AG08395 (cell line): ENCODE results near the gene PLXNA2.

Experiments
- DNase-seq: peaks from one replicate; pipeline ENCODE4 v3.0.0; 2012; ENCODE audit warnings: mixed read lengths, low spot score

Gene PLXNA2

GRCh38 chr1:208041505-208041904 is 202.7 kb downstream of the PLXNA2 start:
- DNase-seq: no peak

- no peak for DNase-seq
Observed at GRCh38 chr1:208040821-208041297, 203.3 kb downstream of the PLXNA2 start.

DNA sequence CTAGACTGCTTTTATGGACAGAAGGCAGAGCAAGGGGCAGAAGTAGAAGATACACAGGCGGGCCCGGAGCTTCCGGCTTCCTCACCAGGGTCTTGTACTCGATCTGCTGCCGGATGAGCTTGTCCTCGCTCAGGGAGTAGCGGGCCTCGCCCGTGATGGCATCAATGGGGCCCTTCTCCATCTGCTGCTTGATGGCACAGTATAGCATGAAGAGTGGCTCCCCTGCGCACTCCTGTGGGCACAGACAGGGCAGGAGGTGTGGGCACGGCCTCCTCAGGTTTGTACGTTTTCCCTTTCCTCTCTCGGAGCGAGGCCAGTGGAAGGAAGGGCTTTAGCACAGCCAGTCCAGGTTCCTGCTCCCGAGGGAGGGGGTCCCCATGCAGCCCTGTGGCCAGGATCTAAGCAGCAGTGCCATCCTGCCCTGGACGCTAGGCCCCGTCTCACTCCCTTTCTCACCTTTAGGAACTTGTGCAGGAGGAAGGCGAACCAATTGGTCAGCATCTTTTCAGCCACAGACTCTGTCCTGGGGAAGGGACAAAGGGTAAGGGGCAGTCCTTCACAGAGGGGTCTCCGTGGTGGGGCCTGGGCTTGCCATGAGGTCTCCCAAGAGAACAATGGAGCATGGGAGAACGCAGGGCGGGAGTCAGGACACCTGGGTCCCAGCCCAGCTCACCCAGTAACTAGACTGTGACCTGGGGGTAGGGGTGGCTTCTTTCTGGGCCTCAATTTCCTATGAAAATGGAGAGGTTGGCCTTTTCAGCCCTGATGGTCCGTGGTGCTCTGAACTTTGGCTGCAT is 204.4 kb downstream of the PLXNA2 start:
- no peak for DNase-seq

GRCh38 chr1:208038303-208038702 is 205.9 kb downstream of the PLXNA2 start:
- no peak for DNase-seq

DNA sequence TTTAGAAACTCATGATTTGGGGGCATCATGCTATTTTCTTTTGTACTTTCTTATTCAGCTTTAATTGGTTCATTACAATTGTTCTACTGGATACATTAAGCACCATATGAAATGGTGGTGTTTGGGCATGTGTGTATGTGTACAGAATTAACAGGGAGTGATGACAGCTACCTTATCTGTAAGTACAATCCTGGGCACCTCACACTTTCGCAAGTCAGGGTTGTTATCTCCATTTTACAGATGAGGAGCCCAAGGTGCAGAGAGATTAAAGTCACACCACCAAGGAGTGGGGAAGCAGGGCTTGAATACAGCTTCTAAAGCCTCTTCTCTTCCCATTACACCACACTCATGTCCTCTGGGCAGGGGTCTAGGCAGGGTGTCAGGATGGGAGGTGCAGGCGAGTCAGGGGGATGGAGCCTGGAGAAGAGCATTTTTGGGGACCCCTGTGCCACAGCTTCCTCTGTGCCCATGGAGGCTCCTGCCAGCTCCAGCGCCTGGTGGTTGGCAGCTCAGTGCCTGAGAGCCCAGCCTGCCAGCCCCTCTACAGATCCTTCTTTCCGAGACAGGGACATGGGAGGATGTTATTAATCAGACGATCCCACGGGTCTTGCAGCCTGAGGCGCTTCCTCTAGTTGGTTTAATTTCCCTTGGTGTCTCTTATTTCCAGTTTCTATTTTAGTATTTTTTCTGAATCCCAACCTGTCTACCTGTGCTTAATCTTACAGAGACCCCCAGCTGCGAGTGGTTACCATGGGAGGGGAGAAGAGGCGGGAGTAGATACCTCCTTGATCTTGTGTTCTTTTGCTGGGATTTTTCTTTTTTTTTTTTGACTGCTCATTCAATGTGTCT is 207.0 kb downstream of the PLXNA2 start:
- DNase-seq: no peak

DNA sequence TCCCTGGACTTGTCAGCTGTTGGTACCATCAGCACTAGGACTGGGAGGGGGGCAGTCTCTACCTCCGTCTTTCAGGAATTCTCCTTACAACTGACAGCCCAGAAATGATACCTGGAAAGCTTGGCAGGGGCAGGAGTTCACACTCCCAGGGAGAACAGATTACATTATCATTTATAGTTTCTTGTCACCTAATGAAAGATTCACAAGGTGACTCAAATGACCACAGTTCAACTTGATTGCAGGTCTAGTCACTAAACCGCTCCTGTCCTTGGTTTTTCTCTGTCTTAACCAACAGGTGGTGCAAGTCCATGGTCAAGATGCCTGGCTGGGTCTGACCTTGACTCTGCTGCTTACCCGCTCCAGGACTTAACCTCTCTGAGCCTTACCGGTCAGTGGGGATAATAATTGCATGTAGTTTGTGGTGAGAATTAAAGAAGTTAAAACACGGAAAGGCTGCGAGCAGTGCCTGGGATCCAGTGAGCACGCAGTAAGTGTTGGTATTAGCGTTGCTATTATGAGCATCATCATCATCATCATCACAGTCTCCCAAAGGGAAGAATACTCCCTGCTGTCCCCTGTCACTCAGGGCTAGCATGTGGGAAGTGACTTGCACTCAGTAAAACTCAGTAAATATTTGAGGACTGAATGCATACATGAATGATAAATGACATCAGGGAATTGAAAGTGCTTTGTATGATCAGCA is 207.9 kb downstream of the PLXNA2 start:
- DNase-seq: no peak

DNA sequence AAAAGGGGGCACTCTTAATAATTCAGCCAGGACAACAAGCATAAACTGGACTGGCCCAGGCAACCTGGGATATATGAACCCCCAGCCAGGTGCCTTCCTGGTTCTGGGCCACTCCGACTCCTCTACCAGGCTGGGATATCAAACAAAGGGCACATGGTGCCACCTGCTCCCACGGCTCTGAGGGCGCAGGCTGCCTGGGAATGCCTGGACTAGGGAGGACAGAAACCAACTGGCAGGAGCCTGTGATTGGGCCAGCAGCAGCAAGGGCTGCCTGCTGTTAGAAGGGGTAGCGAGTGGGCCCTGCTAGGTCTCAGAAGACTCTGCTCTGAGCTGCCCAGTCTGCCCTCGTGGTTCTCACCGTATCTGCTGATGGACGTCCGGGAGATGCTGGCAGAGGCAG is 210.0 kb downstream of the PLXNA2 start:
- DNase-seq: no peak

DNA sequence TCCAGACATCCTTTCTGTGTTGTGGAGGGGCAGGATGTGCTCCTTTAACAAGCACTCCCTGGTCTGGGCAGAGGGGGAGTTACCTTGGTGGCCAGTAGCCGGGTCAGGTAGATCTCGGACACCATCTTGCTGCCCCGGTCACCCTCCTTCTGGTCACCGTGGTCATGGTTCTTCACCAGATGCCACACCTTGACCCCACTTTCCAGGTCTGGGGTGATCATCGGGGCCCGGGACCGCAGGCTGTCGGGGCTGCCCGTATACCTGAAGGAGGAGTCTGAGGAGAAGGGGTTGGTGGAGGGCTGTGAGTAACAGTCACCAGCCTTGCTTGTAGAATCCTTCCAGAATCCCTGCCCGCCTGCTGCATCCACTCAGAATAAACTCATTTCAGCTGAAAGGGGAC is 210.9 kb downstream of the PLXNA2 start:
- DNase-seq: no peak

DNA sequence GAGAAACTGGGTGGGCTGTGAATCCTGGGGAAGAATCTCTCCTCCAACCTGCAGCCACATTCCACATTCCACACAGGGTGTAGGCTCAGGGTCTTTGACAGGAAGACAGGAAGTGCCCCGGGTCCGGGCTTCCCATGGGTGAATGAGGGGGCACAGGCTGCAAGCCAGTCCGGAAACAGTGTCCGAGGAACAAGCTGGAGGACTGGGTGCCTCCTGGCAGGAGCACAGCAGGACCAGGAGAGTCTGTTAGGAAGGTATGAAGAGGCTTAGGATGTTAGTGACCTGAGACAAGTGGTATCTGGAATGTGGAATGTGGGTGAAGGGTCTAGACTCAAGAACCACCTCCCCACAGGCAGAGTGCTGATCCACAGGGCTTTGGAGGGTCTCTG is 212.3 kb downstream of the PLXNA2 start:
- DNase-seq: no peak

DNA sequence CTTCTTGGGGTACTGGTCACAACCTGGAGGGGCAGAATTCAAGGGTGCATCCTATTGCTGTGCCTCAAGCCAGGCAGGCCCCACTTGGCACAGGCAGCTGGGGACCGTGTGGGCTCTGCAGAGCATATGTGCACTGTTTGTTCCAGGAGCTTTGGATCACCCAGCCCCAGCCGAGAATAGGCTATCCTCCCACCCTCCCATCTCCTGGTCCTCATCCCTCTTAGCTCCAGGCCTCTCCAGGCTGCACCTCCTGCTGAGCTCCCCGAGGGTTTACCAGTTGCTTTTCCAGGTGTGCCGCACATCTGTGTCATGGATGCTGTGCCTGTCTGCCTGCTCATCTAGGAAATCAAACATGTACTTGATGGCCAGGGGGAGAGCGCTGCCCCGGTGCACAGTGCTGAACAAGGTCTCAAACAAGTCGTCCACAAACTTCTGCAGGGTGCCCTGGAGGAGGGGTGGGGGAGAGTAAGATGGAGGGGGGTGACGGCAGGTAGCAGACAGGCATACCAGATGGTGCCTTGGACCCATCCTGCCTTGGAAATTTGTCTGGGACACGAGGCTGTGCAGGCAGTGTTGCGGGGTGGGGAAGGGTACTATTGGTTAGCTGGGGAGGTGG is 212.8 kb downstream of the PLXNA2 start:
- no peak for DNase-seq

DNA sequence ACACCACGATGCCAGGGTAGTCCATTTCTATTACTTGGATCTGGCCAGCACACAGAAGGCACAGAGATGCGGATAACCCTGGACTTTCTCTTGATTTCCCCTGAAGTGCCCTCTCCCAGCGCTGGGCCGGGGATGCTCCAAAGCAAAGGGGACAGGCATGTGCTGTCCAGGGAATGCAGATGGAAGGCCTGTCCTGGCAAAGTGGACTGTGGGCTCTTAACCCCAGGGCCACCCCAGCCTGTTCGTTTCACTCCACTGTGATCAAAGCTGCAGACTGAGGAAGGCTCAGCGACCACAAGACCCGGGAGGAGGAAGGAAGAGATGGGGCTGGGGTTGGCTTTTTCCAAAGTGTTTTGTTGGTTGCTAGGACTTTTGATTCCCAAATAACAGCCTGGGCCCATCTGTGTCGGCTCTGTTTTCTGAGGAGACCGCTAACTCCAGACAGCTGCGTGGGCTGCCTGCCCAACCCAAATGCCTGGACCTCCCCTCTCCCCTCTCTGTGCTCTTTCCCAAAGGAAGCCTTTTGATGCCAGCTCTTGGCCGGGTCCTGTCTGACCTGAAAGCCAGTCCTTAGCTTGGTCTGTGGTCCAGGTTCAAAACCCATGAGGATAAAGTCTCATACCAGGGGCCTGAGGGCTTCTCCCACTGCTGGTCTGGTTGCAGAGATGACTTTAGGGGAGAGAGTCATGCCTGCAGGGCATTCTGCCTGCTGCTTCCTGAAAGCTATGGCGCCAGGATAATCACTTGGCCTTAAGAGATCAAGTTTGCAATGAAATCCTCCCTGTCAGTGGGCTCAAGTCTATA is 213.7 kb downstream of the PLXNA2 start:
- DNase-seq: peak; percentile 49

DNA sequence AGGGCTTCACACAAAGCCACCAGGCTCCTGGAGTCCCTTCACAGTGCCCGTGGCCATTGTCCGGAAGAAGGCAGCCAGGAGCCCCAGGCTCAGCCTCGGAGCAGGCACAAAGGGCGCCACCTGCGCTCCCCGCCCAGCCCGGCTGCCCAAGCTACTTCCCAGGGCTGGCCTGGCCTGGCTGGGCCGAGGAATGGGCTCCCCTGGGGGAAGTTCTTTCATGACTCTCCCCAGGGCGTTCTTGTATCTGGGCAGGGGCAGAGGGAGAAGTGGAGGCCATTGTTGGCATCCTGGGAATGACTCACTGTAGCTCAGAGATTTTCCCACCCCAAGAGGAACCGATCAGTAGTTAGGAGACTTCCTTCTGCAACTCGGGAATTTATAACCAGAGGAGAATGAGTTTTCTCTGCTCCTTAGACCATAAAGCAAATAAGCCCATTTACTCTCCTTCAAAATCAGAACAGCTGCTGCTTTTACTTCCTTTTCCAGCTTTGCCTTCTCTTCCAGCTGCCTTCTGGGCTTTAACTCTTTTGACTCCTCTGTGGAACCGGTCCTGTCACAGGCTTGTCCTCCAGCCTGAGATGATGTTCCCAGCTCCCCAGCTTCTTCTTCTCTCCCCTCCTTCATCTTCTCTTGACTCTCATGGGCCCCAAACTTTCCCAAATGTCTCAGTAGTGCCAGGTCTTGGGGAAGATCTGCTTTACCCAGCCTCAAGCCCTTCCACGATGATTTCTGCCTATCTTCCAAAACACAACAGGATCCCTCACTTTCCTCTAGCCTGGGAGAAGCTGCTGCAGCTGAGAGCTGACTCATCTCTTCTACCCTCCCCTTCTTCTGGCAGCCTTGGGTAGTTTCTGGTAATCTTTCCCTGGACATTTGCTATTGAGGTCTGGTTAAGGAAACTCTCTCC is 214.6 kb downstream of the PLXNA2 start:
- peak; percentile 87 for DNase-seq

GRCh38 chr1:208028526-208028925 is 215.7 kb downstream of the PLXNA2 start:
- peak; percentile 39 for DNase-seq

GRCh38 chr1:208027861-208028260 is 216.3 kb downstream of the PLXNA2 start:
- DNase-seq: no peak

GRCh38 chr1:208026880-208027438 is 217.2 kb downstream of the PLXNA2 start:
- no peak for DNase-seq

DNA sequence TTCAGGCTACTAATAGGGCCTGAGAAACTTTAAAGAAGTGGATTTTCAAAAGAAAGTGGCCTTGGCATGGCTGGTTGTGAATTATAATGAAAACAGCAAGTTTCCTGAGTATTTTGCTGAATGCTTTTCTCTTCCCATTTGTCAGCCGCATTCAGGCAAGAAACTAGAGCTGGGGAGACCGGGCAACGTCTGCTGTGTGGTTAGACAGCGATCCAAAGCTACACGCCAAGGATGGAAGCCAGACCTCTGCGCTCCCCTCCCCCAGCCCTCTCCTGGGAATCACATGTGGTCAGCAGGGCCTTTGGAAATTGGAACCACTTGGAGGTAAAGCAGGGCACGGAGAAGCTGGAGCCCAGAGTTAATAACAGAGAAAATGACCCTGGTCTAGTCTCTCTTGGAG is 219.2 kb downstream of the PLXNA2 start:
- peak; percentile 71 for DNase-seq

- DNase-seq: peak; percentile 38
Observed at GRCh38 chr1:208024406-208024805, 219.8 kb downstream of the PLXNA2 start.

DNA sequence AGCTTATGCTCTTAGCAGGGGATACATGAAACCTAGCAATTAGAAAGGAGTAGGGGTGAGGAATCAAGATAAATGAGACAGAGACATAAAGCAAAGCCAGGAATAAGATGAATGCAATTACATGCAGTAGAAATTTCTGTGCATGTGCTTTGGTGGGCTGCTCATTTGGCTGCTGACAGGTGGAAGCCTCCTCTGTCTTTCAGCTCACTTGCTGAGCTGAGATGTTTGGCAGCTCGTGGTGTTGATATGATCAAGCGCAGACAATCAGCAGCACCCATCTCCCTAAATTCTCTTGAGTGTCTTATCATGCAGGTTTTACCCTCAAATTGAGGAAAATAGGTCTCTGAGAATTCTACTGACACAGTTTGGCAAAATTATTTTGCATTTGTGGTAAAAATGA is 224.9 kb downstream of the PLXNA2 start:
- no peak for DNase-seq

- DNase-seq: no peak
Observed at GRCh38 chr1:208015255-208015654, 228.9 kb downstream of the PLXNA2 start.

DNA sequence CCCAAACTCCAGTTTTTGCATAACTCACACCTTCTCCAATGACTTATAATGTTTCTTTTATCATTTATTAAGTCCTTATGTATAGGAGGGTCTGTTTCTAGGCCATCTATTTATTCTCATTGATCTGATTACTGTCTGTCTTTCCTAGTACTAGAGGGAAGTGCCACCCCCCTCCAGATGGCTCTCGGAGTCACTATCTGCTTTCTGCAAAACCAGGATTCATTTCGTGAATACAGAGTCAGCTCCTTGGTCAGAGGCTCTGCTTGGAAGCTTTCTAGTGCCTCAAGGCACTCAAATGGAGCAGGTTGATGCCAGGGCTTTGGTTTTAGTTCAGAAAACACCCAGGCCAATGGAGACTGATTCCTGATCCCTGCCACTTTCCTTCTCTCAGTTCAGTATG is 231.0 kb downstream of the PLXNA2 start:
- no peak for DNase-seq
